Measurements from ENCODE around the gene CCDC87.

CCDC87 gene

GRCh38 chr11:66626382-66626781 is 33.5 kb upstream of the CCDC87 start:
- no peak overlapping the region for H3K4me3 ChIP-seq (ENCODE audit: low read depth, low read length)
- TF ChIP-seq, protein P1, sequence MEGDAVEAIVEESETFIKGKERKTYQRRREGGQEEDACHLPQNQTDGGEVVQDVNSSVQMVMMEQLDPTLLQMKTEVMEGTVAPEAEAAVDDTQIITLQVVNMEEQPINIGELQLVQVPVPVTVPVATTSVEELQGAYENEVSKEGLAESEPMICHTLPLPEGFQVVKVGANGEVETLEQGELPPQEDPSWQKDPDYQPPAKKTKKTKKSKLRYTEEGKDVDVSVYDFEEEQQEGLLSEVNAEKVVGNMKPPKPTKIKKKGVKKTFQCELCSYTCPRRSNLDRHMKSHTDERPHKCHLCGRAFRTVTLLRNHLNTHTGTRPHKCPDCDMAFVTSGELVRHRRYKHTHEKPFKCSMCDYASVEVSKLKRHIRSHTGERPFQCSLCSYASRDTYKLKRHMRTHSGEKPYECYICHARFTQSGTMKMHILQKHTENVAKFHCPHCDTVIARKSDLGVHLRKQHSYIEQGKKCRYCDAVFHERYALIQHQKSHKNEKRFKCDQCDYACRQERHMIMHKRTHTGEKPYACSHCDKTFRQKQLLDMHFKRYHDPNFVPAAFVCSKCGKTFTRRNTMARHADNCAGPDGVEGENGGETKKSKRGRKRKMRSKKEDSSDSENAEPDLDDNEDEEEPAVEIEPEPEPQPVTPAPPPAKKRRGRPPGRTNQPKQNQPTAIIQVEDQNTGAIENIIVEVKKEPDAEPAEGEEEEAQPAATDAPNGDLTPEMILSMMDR (IDR thresholded peaks at IDR 0.05; ENCODE audit: control insufficient read depth, extremely low read depth, insufficient read depth), result no peak
- DNase-seq (ENCODE audit: low read depth), result no peak

DNA sequence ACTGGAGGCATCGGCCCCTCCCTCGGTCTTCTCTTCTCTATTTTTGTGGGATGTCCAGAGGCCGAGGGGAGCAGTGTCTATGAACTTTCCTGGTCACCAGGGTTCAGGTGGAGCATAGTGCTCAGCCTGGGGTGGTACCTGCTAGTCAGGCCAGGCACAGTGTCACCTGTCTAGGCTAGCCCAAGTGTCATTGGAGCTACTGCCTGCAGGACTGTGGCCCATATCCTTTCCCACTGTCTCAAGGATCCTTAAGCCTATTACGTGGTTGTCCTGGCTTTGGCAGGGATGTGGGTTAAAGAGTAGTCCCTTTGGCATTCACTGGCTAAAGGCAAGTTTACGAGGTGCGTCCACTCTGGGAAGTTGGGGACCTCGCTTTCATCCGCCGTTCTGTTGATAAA is 32.9 kb upstream of the CCDC87 start:
- no peak overlapping the region for H3K4me3 ChIP-seq (ENCODE audit: low read depth, low read length)
- no peak for DNase-seq (ENCODE audit: low read depth)
- TF ChIP-seq, protein P1 (IDR thresholded peaks at IDR 0.05; ENCODE audit: control insufficient read depth, extremely low read depth, insufficient read depth), result no peak

DNA sequence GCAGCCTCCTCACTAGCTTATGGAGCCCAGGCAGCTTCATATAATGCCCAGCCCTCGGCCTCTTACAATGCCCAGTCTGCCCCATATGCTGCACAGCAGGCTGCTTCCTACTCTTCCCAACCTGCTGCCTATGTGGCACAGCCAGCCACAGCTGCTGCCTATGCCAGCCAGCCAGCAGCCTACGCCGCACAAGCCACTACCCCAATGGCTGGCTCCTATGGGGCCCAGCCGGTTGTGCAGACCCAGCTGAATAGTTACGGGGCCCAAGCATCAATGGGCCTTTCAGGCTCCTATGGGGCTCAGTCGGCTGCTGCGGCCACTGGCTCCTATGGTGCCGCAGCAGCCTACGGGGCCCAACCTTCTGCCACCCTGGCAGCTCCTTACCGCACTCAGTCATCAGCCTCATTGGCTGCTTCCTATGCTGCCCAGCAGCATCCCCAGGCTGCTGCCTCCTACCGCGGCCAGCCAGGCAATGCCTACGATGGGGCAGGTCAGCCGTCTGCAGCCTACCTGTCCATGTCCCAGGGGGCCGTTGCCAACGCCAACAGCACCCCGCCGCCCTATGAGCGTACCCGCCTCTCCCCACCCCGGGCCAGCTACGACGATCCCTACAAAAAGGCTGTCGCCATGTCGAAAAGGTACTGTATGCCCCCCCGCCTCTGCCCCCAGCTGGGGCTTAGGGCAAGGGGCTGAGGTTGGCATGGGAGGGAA is 32.3 kb upstream of the CCDC87 start:
- no peak overlapping the region for H3K4me3 ChIP-seq (ENCODE audit: low read depth, low read length)
- no peak for DNase-seq (ENCODE audit: low read depth)
- TF ChIP-seq, protein P1 (IDR thresholded peaks at IDR 0.05; ENCODE audit: control insufficient read depth, extremely low read depth, insufficient read depth), result no peak

GRCh38 chr11:66624450-66624849 is 31.6 kb upstream of the CCDC87 start:
- no peak for DNase-seq (ENCODE audit: low read depth)
- TF ChIP-seq, protein P1 (IDR thresholded peaks at IDR 0.05; ENCODE audit: control insufficient read depth, extremely low read depth, insufficient read depth), result no peak
- H3K4me3 ChIP-seq (ENCODE audit: low read depth, low read length), result no peak overlapping the region

- peak overlapping the region; percentile 94 for H3K4me3 ChIP-seq (ENCODE audit: low read depth, low read length)
- DNase-seq (ENCODE audit: low read depth), result no peak
Observed at GRCh38 chr11:66619080-66619554, 26.3 kb upstream of the CCDC87 start.

DNA sequence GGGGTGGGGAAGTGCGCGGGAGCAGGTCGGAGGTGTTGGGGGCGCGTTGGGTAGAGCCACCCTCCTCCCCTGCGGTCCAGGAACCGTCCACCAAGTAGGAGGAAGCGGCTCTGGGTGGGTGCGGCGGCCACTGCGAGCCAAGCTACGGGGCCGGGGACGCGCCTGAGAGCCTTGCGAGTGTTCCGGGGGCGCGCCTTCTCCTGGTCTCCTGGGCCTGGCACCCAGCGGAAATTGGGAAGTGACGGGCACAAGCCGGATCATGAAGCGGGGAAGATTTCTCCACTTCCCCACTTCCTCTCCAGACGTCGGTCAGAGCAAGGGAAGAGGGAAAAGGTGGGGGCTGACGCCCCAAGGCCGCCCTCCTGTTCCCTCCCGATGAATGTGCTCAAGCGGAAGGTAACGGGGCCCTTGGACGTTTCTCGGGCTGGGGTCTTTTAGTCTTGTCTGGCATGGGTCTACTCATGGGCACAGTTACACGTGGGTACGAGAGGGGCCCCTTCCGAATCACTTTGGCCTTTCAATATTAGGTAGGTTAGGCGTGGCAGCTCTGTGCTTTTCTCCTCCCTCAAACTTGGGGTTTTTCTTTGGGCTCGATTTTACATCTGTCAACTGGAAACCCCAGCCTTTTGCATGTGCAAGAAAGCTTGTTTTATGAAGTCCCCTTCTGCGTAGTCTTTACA is 24.4 kb upstream of the CCDC87 start:
- TF ChIP-seq, protein P1 (IDR thresholded peaks at IDR 0.05; ENCODE audit: control insufficient read depth, extremely low read depth, insufficient read depth), result no peak
- no peak for DNase-seq (ENCODE audit: low read depth)
- H3K4me3 ChIP-seq (ENCODE audit: low read depth, low read length), result peak overlapping the region; percentile 94

More at GRCh38 chr11:66619080-66619554, 26.3 kb upstream of the CCDC87 start:
- TF ChIP-seq, protein P1 (IDR thresholded peaks at IDR 0.05; ENCODE audit: control insufficient read depth, extremely low read depth, insufficient read depth), result no peak

Measured in LNCaP clone FGC (cell line).